Astrocyte (in vitro differentiated cells and primary cell): ENCODE results near the gene FKRP.

Experiments used
- EZH2 ChIP-seq: IDR thresholded peaks from 2 replicates; pipeline ENCODE4 v1.6.1; 2012; ENCODE audit warnings: mild to moderate bottlenecking, low read length, inconsistent platforms; ENCODE audit not compliant: insufficient read depth
- TF ChIP-seq, protein P1 (sequence below): IDR thresholded peaks from 2 replicates; pipeline ENCODE4 v1.5.1; 2011; ENCODE audit warnings: low read depth, mild to moderate bottlenecking, inconsistent platforms, low read length, moderate library complexity; ENCODE audit not compliant: insufficient read depth

DNA sequence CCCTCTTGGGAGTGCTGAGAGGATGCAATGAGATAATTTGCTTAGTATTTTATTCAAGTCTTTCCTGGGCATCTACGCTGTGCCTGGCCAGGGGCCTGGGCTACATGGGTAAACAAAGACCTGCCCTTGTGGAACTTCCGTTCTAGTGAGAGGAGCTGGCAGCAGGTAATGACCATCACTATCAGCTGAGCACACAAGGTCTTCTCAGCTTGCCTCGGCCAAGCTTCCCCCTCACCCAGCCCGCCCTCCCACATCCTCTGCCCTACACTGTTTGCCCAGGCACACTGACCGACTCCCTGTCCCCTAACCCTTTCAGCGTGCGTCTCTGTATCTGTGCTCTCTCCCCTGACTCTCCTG lies 8.6 kb upstream of the FKRP start:
- TF ChIP-seq, protein P1, sequence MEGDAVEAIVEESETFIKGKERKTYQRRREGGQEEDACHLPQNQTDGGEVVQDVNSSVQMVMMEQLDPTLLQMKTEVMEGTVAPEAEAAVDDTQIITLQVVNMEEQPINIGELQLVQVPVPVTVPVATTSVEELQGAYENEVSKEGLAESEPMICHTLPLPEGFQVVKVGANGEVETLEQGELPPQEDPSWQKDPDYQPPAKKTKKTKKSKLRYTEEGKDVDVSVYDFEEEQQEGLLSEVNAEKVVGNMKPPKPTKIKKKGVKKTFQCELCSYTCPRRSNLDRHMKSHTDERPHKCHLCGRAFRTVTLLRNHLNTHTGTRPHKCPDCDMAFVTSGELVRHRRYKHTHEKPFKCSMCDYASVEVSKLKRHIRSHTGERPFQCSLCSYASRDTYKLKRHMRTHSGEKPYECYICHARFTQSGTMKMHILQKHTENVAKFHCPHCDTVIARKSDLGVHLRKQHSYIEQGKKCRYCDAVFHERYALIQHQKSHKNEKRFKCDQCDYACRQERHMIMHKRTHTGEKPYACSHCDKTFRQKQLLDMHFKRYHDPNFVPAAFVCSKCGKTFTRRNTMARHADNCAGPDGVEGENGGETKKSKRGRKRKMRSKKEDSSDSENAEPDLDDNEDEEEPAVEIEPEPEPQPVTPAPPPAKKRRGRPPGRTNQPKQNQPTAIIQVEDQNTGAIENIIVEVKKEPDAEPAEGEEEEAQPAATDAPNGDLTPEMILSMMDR = no peak
- TF ChIP-seq EZH2 = no peak
